ENCODE results near the gene TMEM179B.

TMEM179B gene

DNA sequence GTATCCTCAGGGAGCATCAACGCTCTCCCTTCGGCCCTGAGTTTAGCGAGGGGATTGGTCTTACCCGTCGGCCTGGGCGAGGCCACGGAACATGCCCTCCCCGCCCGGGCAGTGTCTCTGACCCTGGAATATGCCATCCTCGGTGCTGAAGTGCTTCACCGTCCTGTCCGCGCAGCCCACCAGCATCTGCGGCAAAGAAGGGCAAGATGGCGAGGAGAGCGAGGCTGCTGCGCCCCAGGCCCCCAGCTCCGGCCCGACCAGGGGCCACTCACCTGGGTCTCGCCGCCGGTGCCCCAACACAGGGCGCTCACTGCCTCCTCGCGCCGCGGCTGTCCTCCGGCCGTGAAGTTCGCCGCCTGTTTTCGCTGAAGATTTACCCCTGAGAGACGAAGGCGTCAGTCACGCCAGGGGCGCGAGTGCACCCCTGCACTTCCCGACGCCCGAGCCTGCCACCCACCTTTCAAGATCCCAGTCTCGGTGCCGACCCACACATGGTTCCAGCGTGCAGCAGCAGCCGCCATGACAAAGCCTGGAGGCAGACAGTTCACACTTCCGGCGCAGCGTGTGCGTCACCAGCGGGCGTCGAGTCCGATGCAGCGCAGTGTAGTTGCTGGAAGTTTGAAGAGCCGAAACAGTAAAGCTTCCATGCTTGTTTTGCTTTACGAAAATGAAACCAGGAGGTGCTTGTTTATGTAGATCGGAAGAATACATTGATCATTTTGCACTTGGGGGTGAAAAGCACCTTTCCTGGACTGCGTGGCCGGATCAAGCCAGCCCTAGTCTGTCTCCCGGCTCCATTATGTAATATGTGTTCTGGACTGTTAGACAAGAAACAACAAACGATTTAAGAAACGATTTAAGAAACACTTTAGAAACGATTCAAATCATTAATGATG, 52.1 kb downstream of the TMEM179B start, which contains the start of gene WDR74:
Gene WDR74, minus strand, starts transcription at position 541 of the 896 bp plus-strand sequence. Its CDS starts 20 bp downstream, at position 521.
- ChIA-PET POLR2A (interaction anchor here (0.6 to 4.9 kb wide), 8 partner anchors 8 to 939 kb away, joined by 3 to 121 read pairs (median 4); partner anchors contain the start of genes SLC3A2, STX5 and TMEM179B), CTCF (interaction anchor here (0.6 to 1.6 kb wide), 3 partner anchors 16 to 109 kb away, joined by 3 to 5 read pairs (median 3); no protein-coding TSS in a partner anchor)
- DNase-seq = peak; percentile 95 to 98 (median 97)
- under 1% methylated on average over 59 of the region's 62 CpGs for WGBS (ENCODE audit: insufficient coverage)
- H3K27me3 ChIP-seq (replicated peaks in 2 of 5; ENCODE audit: control insufficient read depth in 4 of 5, insufficient read depth in 5 of 5, low read length in 4 of 5) = no peaks in the 10 kb centered on the region
- peak within 1 kb of the TSS; percentile 79 to 99 for H3K27ac ChIP-seq (ENCODE audit: insufficient read depth in 1 of 2, low read depth in 1 of 2, low read length in 2 of 2, poor library complexity in 1 of 2, severe bottlenecking in 2 of 2)
- peaks cover 12 to 32% (median 25%) of the 10 kb centered on the region in 4 experiments for H3K36me3 ChIP-seq (ENCODE audit: control insufficient read depth in 4 of 4, insufficient read depth in 4 of 4, low read length in 3 of 4)
- peak within 1 kb of the TSS; percentile 88 to 99 (median 96) for H3K4me3 ChIP-seq (ENCODE audit: control insufficient read depth in 1 of 7, extremely low read depth in 1 of 7, insufficient read depth in 4 of 7, low read depth in 2 of 7, low read length in 6 of 7)
- peaks cover 8 to 37% (median 25%) of the 10 kb centered on the region in 4 experiments for H3K4me1 ChIP-seq (ENCODE audit: control extremely low read depth in 1 of 4, control insufficient read depth in 4 of 4, insufficient read depth in 4 of 4, low read length in 3 of 4)
- no peaks in the 10 kb centered on the region for H3K9me3 ChIP-seq (ENCODE audit: control extremely low read depth in 1 of 5, control insufficient read depth in 4 of 5, insufficient read depth in 2 of 5, low read depth in 1 of 5, low read length in 4 of 5)
